HUES6 (cell line): ENCODE data around the gene HCAR3.
"Not testable (repeated sequence)": the region's sequence is repeated elsewhere in the genome, so short reads cannot be mapped to it uniquely, and the experiment has no call there.

ENCODE experiments used
- H3K27ac ChIP-seq: 2 replicates; pipeline ENCODE4 v1.7.0; 2013; ENCODE audit warnings: low read depth, mild to moderate bottlenecking, low read length, inconsistent platforms
- H3K27me3 ChIP-seq: 2 replicates; pipeline ENCODE4 v1.6.1; 2013; ENCODE audit warnings: low read length; ENCODE audit not compliant: control insufficient read depth, insufficient read depth
- H3K36me3 ChIP-seq: 2 replicates; pipeline ENCODE4 v1.6.1; 2013; ENCODE audit warnings: low read length; ENCODE audit not compliant: control insufficient read depth, insufficient read depth
- H3K4me1 ChIP-seq: 2 replicates; pipeline ENCODE4 v1.6.1; 2013; ENCODE audit warnings: low read length; ENCODE audit not compliant: control insufficient read depth, insufficient read depth
- H3K4me3 ChIP-seq: 2 replicates; pipeline ENCODE4 v1.5.1; 2013; ENCODE audit warnings: low read depth, low read length
- H3K9ac ChIP-seq: one replicate; pipeline ENCODE4 v1.6.1; 2013; ENCODE audit warnings: mild to moderate bottlenecking, low read length
- H3K9me3 ChIP-seq: 2 replicates; pipeline ENCODE4 v1.6.1; 2013; ENCODE audit warnings: low read depth, low read length; ENCODE audit not compliant: control insufficient read depth, insufficient read depth

HCAR3 gene

GRCh38 chr12:122688291-122688690 lies 28.3 kb downstream of the HCAR3 start:
- no peak overlapping the region for H3K4me3 ChIP-seq
- H3K9ac ChIP-seq = no peak overlapping the region
- no peaks in the 10 kb centered on the region for H3K36me3 ChIP-seq
- H3K9me3 ChIP-seq = no peaks in the 10 kb centered on the region
- no peaks in the 10 kb centered on the region for H3K27me3 ChIP-seq
- peaks cover 5% of the 10 kb centered on the region for H3K4me1 ChIP-seq
- no peak overlapping the region for H3K27ac ChIP-seq

DNA sequence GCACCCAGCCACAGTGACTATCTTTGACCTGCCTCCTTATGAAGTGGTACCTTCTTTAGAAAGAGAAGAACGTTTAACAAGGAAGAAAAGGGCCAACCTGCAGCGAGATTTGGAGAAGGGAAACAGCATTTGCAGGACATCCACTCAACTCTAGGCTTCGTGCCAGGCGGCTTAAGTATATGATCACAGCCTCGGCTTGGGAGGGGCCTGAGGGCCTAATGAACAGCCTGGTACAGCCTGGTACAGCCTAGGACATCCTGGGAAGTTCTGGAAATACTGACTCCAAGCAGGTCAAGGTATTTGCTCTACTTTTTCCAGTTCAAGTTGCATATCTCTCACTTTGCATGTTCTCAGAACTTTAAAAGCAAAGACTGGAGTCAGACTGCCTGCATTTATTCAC lies 29.5 kb downstream of the HCAR3 start:
- Histone ChIP-seq H3K4me1 (peaks cover 5% of the 10 kb centered on the region), H3K9ac (no peak overlapping the region), H3K27me3 (no peaks in the 10 kb centered on the region), H3K36me3 (no peaks in the 10 kb centered on the region), H3K27ac (no peak overlapping the region), H3K4me3 (no peak overlapping the region), H3K9me3 (no peaks in the 10 kb centered on the region)

- no peak overlapping the region for H3K9ac ChIP-seq
- H3K4me1 ChIP-seq = peaks cover 5% of the 10 kb centered on the region
- no peaks in the 10 kb centered on the region for H3K36me3 ChIP-seq
- H3K9me3 ChIP-seq = no peaks in the 10 kb centered on the region
- H3K4me3 ChIP-seq = no peak overlapping the region
- no peaks in the 10 kb centered on the region for H3K27me3 ChIP-seq
- H3K27ac ChIP-seq = no peak overlapping the region
Measured at GRCh38 chr12:122686538-122686937, 30.1 kb downstream of the HCAR3 start.

DNA sequence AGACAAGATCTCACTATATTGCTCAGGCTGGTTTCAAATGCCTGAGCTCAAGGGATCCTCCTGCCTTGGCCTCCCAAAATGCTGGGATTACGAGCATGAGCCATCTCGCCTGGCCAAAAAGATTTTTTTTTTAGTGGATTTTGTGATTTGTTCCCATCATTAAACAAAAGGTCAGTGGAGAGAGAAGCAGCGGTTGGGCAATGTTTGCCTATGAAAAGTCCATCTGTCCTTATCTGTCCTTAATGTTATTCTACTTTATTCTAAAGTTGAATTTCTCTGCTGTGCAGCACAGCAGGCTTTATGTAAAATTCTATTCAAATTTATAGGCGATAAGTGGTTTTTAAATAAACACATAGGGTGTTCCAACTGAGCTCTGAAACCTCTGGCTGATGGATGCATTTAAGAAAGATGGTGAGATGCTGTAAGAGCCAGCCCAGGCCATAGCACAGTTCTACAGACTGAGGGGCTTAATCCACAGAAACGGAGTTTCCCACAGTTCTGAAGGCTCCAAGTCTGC lies 32.3 kb downstream of the HCAR3 start:
- no peaks in the 10 kb centered on the region for H3K9me3 ChIP-seq
- no peak overlapping the region for H3K9ac ChIP-seq
- H3K36me3 ChIP-seq = no peaks in the 10 kb centered on the region
- H3K4me1 ChIP-seq = no peaks in the 10 kb centered on the region; the same call in 1 of the 2 replicates
- H3K27ac ChIP-seq = no peak overlapping the region
- H3K27me3 ChIP-seq = no peaks in the 10 kb centered on the region
- H3K4me3 ChIP-seq = no peak overlapping the region

GRCh38 chr12:122681814-122682213 lies 34.8 kb downstream of the HCAR3 start:
- Histone ChIP-seq H3K27me3 (no peaks in the 10 kb centered on the region), H3K36me3 (no peaks in the 10 kb centered on the region), H3K4me3 (no peak overlapping the region), H3K27ac (no peak overlapping the region), H3K9me3 (no peaks in the 10 kb centered on the region), H3K9ac (no peak overlapping the region), H3K4me1 (no peaks in the 10 kb centered on the region; the same call in 1 of the 2 replicates)

GRCh38 chr12:122680989-122681388 lies 35.6 kb downstream of the HCAR3 start:
- H3K9me3 ChIP-seq, H3K9ac ChIP-seq, H3K27ac ChIP-seq, H3K4me3 ChIP-seq, H3K4me1 ChIP-seq, H3K27me3 ChIP-seq, H3K36me3 ChIP-seq: not testable (repeated sequence)

GRCh38 chr12:122676781-122677180 lies 39.8 kb downstream of the HCAR3 start:
- H3K27ac ChIP-seq, H3K9ac ChIP-seq: not testable (repeated sequence)

DNA sequence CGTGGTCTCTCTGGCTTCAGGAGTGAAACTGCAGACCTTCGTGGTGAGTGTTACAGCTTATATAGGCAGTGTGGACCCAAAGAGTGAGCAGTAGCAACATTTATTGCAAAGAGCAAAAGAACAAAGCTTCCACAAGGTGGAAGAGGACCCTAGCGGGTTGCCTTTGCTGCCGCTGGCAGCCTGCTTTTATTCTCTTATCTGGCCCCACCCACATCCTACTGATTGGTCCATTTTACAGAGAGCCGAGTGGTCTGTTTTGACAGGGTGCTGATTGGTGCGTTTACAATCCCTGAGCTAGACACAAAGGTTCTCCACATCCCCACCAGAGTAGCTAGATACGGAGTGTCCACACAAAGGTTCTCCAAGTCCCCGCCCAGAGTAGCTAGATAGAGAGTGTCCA lies 40.6 kb downstream of the HCAR3 start:
- not testable (repeated sequence) for H3K36me3 ChIP-seq, H3K9me3 ChIP-seq, H3K27me3 ChIP-seq, H3K4me1 ChIP-seq, H3K9ac ChIP-seq, H3K27ac ChIP-seq, H3K4me3 ChIP-seq

More at GRCh38 chr12:122676781-122677180, 39.8 kb downstream of the HCAR3 start:
- not testable (repeated sequence) for H3K27me3 ChIP-seq, H3K36me3 ChIP-seq, H3K4me3 ChIP-seq, H3K9me3 ChIP-seq, H3K4me1 ChIP-seq

DNA sequence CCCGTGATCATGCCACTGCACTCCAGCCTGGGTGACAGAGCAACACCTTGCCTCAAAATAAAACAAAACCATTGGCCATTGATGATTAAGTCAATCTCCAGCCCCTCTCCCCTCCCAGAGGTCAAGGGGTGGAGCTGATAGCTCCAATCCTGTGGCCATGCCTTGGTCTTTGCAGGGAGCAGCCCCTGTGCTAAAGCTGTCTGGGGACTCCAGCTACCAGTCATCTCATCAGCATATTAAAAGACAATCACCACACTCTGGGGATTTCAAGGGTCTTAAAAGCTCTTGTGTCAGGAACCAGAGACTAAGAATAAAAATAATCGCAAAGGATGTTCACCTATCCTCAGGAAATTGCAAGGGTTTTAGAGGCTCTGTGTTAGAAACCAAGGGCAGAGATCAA lies 44.1 kb downstream of the HCAR3 start:
- no peak overlapping the region for H3K27ac ChIP-seq
- no peaks in the 10 kb centered on the region for H3K27me3 ChIP-seq
- H3K9me3 ChIP-seq = no peaks in the 10 kb centered on the region
- peaks cover 8% of the 10 kb centered on the region for H3K4me1 ChIP-seq
- H3K4me3 ChIP-seq = no peak overlapping the region
- no peaks in the 10 kb centered on the region for H3K36me3 ChIP-seq
- H3K9ac ChIP-seq = peak overlapping the region; percentile 39

DNA sequence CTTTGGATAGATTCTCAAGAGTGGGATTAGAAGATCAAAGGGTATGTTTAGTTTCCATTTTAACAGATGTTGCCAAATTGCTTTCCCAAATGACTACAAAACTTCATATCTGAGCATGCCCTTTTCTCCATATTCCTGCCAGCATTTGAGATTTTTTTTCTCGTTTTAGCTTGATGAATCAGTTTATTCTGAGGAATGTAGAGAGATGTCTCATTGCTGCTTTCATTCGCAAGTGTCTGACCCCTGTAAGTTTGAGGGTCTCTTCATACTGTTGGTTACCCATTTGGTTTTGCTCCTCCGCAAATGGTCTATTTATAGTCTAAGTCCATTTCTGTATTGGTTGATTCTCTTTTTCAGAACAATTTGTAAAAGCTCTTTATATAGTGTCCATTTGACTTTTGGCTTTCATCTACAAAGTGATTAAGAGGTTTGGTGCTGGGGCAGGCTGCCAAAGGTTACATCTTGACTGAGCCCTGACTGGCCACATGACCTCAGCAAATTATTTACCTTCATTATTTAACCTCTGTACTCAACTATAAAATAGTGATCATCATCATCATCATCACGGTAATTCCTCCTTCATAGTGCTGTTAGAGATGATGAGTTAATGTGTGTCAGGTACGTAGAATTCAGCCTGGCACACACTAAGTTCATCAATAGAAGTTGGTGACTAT lies 47.1 kb downstream of the HCAR3 start:
- H3K9ac ChIP-seq = no peak overlapping the region
- no peaks in the 10 kb centered on the region for H3K36me3 ChIP-seq
- H3K9me3 ChIP-seq = no peaks in the 10 kb centered on the region
- H3K4me1 ChIP-seq = peaks cover 8% of the 10 kb centered on the region
- H3K27me3 ChIP-seq = no peaks in the 10 kb centered on the region
- H3K27ac ChIP-seq = no peak overlapping the region
- no peak overlapping the region for H3K4me3 ChIP-seq

- no peaks in the 10 kb centered on the region for H3K36me3 ChIP-seq
- no peaks in the 10 kb centered on the region for H3K9me3 ChIP-seq
- H3K27ac ChIP-seq = no peak overlapping the region
- H3K9ac ChIP-seq = no peak overlapping the region
- no peak overlapping the region for H3K4me3 ChIP-seq
- H3K4me1 ChIP-seq = peaks cover 8% of the 10 kb centered on the region
- H3K27me3 ChIP-seq = no peaks in the 10 kb centered on the region
Measured at GRCh38 chr12:122668268-122668667, 48.3 kb downstream of the HCAR3 start.
